Measurements from ENCODE around the gene AIF1. TPM values are rescaled to one million over a fixed set of nuclear protein-coding genes. Genes with fewer than 3 reads are reported as not detected.

AIF1 gene
- total RNA-seq, 1 donor from 2014 or later = 3.1 TPM

DNA sequence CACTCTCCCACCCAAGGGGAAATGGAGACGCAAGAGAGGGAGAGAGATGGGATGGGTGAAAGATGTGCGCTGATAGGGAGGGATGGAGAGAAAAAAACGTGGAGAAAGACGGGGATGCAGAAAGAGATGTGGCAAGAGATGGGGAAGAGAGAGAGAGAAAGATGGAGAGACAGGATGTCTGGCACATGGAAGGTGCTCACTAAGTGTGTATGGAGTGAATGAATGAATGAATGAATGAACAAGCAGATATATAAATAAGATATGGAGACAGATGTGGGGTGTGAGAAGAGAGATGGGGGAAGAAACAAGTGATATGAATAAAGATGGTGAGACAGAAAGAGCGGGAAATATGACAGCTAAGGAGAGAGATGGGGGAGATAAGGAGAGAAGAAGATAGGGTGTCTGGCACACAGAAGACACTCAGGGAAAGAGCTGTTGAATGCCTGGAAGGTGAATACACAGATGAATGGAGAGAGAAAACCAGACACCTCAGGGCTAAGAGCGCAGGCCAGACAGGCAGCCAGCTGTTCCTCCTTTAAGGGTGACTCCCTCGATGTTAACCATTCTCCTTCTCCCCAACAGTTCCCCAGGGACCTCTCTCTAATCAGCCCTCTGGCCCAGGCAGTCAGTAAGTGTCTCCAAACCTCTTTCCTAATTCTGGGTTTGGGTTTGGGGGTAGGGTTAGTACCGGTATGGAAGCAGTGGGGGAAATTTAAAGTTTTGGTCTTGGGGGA, 38.9 kb upstream of the AIF1 start:
- no peak for DNase-seq (ENCODE audit: low spot score, unreplicated experiment)
- Mint-ChIP-seq H3K27ac (no peak overlapping the region), H3K36me3 (ENCODE audit: insufficient read depth) (no peaks in the 10 kb centered on the region), H3K4me1 (ENCODE audit: low read depth) (peaks cover 4% of the 10 kb centered on the region), H3K27me3 (peaks cover 56% of the 10 kb centered on the region), H3K9me3 (ENCODE audit: low read depth) (no peaks in the 10 kb centered on the region), H3K4me3 (ENCODE audit: low read depth) (no peak overlapping the region)
- TF ChIP-seq, protein P1, sequence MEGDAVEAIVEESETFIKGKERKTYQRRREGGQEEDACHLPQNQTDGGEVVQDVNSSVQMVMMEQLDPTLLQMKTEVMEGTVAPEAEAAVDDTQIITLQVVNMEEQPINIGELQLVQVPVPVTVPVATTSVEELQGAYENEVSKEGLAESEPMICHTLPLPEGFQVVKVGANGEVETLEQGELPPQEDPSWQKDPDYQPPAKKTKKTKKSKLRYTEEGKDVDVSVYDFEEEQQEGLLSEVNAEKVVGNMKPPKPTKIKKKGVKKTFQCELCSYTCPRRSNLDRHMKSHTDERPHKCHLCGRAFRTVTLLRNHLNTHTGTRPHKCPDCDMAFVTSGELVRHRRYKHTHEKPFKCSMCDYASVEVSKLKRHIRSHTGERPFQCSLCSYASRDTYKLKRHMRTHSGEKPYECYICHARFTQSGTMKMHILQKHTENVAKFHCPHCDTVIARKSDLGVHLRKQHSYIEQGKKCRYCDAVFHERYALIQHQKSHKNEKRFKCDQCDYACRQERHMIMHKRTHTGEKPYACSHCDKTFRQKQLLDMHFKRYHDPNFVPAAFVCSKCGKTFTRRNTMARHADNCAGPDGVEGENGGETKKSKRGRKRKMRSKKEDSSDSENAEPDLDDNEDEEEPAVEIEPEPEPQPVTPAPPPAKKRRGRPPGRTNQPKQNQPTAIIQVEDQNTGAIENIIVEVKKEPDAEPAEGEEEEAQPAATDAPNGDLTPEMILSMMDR (IDR thresholded peaks at IDR 0.05; ENCODE audit: unreplicated experiment) = no peak

DNA sequence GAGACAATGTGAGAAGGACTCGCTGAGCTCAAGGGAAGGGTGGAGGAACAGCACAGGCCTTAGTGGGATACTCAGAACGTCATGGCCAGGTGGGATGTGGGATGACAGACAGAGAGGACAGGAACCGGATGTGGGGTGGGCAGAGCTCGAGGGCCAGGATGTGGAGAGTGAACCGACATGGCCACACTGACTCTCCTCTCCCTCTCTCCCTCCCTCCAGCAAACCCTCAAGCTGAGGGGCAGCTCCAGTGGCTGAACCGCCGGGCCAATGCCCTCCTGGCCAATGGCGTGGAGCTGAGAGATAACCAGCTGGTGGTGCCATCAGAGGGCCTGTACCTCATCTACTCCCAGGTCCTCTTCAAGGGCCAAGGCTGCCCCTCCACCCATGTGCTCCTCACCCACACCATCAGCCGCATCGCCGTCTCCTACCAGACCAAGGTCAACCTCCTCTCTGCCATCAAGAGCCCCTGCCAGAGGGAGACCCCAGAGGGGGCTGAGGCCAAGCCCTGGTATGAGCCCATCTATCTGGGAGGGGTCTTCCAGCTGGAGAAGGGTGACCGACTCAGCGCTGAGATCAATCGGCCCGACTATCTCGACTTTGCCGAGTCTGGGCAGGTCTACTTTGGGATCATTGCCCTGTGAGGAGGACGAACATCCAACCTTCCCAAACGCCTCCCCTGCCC, 38.0 kb upstream of the AIF1 start:
- Mint-ChIP-seq H3K27me3 (peaks cover 65% of the 10 kb centered on the region), H3K4me3 (ENCODE audit: low read depth) (no peak overlapping the region)
- TF ChIP-seq, protein P1 (IDR thresholded peaks at IDR 0.05; ENCODE audit: unreplicated experiment) = no peak

DNA sequence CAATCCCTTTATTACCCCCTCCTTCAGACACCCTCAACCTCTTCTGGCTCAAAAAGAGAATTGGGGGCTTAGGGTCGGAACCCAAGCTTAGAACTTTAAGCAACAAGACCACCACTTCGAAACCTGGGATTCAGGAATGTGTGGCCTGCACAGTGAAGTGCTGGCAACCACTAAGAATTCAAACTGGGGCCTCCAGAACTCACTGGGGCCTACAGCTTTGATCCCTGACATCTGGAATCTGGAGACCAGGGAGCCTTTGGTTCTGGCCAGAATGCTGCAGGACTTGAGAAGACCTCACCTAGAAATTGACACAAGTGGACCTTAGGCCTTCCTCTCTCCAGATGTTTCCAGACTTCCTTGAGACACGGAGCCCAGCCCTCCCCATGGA, 37.5 kb upstream of the AIF1 start:
- Mint-ChIP-seq H3K27me3 (peaks cover 64% of the 10 kb centered on the region), H3K36me3 (ENCODE audit: insufficient read depth) (no peaks in the 10 kb centered on the region), H3K9me3 (ENCODE audit: low read depth) (no peaks in the 10 kb centered on the region), H3K27ac (no peak overlapping the region), H3K4me3 (ENCODE audit: low read depth) (no peak overlapping the region), H3K4me1 (ENCODE audit: low read depth) (peaks cover 11% of the 10 kb centered on the region)
- no peak for DNase-seq (ENCODE audit: low spot score, unreplicated experiment)
- TF ChIP-seq, protein P1 (IDR thresholded peaks at IDR 0.05; ENCODE audit: unreplicated experiment) = no peak

More for the DNA sequence above, 38.0 kb upstream of the AIF1 start:
- peaks cover 11% of the 10 kb centered on the region for H3K4me1 Mint-ChIP-seq (ENCODE audit: low read depth)
- H3K9me3 Mint-ChIP-seq (ENCODE audit: low read depth) = no peaks in the 10 kb centered on the region
- no peaks in the 10 kb centered on the region for H3K36me3 Mint-ChIP-seq (ENCODE audit: insufficient read depth)
- H3K27ac Mint-ChIP-seq = no peak overlapping the region
- DNase-seq (ENCODE audit: low spot score, unreplicated experiment) = no peak

DNA sequence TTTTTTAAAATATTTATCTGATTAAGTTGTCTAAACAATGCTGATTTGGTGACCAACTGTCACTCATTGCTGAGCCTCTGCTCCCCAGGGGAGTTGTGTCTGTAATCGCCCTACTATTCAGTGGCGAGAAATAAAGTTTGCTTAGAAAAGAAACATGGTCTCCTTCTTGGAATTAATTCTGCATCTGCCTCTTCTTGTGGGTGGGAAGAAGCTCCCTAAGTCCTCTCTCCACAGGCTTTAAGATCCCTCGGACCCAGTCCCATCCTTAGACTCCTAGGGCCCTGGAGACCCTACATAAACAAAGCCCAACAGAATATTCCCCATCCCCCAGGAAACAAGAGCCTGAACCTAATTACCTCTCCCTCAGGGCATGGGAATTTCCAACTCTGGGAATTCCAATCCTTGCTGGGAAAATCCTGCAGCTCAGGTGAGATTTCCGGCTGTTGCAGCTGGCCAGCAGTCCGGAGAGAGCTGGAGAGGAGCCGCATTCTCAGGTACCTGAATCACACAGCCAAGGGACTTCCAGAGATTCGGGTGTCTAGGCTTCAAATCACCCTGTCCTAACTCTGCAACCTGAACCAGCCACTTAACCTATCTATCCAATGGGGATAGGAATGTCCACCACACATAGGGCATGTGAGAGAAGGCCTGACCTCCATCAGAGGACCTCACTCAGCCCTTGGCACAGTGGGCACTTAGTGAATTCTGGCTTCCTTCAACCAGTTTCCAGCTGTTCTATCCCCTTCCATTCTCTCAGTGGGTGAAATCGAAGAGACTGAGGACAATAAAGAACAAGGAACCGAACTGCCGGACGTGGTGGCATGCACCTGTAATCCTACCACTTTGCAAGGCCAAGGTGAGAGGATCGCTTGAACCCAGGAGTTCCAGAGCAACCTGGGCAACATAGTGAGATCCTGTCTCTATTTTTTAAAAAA, 36.6 kb upstream of the AIF1 start:
- peak overlapping the region; percentile 31 for H3K27ac Mint-ChIP-seq
- H3K4me1 Mint-ChIP-seq (ENCODE audit: low read depth) = peaks cover 11% of the 10 kb centered on the region
- peaks cover 63% of the 10 kb centered on the region for H3K27me3 Mint-ChIP-seq
- DNase-seq (ENCODE audit: low spot score, unreplicated experiment) = no peak
- H3K4me3 Mint-ChIP-seq (ENCODE audit: low read depth) = no peak overlapping the region
- H3K9me3 Mint-ChIP-seq (ENCODE audit: low read depth) = no peaks in the 10 kb centered on the region
- TF ChIP-seq, protein P1 (IDR thresholded peaks at IDR 0.05; ENCODE audit: unreplicated experiment) = no peak
- H3K36me3 Mint-ChIP-seq (ENCODE audit: insufficient read depth) = no peaks in the 10 kb centered on the region

DNA sequence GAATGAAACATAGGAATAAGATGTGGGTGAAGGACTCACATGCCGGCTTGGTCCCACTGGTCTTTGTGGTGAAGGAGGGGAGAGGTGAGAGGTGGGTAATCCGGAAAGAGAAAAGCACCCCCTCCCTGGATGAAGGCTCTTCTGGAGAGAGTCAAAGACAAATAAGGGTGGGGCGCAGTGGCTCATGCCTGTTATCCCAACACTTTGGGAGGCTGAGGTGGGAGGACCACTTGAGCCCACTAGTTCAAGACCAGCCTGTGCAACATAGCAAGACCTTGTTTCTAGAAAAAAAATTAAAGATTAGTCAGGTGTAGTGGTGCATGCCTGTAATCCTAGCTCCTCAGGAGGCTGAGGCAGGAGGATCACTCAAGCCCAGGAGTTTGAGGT, 35.9 kb upstream of the AIF1 start:
- TF ChIP-seq, protein P1 (IDR thresholded peaks at IDR 0.05; ENCODE audit: unreplicated experiment) = no peak
- H3K27ac Mint-ChIP-seq = no peak overlapping the region
- H3K4me3 Mint-ChIP-seq (ENCODE audit: low read depth) = no peak overlapping the region
- no peaks in the 10 kb centered on the region for H3K36me3 Mint-ChIP-seq (ENCODE audit: insufficient read depth)
- H3K4me1 Mint-ChIP-seq (ENCODE audit: low read depth) = peaks cover 11% of the 10 kb centered on the region
- peaks cover 57% of the 10 kb centered on the region for H3K27me3 Mint-ChIP-seq
- no peaks in the 10 kb centered on the region for H3K9me3 Mint-ChIP-seq (ENCODE audit: low read depth)
- DNase-seq (ENCODE audit: low spot score, unreplicated experiment) = no peak
